ENCODE data around the gene FAM111B. TPM values are rescaled to one million over a fixed set of nuclear protein-coding genes. Genes with fewer than 3 reads are reported as not detected.
A peak's percentile ranks its signal among the peaks of the same experiment; 100 is the strongest.

FAM111B gene
- total RNA-seq, 1 donor from 2014 or later: 1.4 TPM

DNA sequence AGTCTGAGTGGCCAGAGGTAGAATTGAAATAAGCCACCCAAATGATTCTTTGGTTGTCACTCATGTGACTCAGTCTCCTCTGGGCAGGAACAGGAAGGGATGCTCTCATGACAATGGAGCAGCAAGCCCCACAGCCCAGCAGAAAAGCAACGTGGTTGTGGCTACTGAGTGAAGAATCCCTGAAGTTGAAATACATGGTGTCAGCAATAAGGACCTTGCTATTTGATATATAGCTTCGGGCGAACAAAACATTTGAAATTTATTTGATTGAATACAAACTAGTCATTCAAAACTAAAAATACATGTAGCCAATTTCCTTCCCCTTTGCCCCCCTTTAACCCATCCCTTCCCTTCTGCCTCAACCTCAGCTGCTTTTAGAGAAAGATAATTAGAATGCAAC lies 50.4 kb downstream of the FAM111B start:
- DNase-seq (ENCODE audit: low spot score): no peak

DNA sequence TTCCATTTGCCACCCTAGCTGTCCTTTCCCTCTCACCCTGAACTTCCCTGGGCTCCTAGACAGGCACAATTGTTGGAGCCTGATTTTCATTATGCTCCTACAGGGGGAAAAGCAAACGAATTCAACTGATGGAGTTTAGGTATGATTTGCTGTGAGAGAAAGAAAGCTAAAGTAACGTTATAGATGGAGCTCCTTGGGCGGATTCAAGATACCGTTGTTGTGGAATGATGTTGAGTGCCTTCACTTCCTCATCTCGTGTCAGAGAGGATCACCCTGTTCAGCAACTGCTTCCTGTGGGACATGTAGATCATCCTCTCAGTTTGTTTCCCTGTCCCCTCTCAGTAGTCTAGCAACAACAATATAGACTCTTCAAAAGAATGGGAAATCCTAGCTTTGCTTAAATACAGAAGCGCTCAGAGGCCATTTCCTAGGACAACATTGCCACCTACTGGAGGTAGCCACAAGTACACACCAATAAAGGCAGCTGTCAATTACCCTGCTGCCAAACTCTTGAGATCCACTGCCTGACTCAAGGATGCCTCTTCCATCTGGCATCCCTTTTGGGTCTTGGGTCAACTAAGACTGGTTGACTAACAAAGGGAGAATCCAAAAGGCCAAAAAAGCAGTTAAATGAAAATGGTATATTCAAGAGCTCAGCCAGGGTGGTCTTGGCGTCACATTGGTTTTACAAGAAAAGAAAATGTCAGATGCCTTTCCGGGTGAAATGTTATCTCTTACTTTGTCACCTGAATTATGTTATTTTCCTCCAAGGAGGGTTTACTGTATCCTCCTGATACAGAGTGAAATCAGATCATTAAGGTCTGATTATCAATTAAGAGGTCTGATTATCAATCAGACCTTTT lies 51.4 kb downstream of the FAM111B start:
- peak; percentile 61 for DNase-seq (ENCODE audit: low spot score)

DNA sequence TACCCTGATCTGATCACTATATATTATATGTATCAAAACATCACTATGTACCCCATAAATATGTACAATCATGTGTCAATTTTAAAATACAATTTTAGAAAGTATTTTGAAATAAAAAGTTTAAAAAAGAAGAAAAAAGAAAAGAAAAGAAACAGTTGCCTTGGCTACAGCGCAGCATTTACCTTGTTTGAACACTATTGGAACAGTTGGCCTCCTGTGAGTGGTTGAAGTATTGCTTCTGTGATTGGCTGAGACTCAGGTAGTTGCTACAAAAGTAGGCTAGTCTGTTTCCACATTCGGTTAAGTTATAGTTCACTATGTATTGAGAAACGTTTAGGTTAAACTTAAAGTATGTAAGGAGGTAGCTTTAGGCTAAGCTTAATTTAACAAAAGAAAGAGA lies 57.0 kb downstream of the FAM111B start:
- no peak for DNase-seq (ENCODE audit: low spot score)

DNA sequence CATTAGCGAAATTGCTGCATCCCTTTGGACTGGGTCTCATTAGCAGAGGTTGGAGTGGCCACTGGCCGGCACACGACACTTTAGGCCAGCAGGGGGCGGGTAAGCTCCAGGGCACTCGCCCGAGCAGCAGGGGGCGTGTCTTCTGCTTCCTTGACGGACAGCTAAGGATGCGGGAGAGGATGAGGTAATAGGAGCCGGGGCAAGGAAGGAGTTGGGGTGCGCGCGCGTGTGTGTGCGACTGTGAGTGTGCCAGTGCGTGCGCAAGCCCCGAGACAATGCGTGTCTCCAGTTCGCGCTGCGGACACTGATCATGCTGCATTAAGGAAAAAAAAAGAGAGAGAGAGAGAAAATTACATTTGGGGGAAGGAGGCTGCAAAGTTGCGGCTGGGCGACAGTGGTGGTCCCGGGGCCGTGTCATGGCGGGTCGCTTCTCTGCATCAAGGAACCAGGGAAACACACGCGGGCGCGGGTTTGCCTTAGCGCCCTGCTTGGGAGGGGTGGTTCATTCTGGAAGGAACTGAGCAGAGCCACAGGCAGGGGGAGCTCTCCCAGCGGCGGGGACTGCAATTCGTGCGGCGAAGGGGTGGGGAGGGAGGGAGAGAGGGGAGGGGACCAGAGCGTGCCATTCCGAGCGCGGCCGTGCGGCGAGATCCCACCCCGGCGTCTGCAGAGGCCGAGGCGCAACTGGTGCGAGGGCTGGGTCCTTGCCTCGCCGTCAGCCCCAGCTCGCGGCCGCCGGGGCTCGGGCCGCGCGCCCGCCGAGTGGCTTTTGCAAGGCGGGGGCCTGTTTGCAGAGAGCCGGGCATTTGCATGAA lies 64.7 kb downstream of the FAM111B start, which contains the start of gene DTX4:
Gene DTX4, plus strand, starts transcription at position 625 of the 815 bp plus-strand sequence. CDS start 464 bp downstream, outside the sequence.
- DNase-seq (ENCODE audit: low spot score): peak; percentile 95

DNA sequence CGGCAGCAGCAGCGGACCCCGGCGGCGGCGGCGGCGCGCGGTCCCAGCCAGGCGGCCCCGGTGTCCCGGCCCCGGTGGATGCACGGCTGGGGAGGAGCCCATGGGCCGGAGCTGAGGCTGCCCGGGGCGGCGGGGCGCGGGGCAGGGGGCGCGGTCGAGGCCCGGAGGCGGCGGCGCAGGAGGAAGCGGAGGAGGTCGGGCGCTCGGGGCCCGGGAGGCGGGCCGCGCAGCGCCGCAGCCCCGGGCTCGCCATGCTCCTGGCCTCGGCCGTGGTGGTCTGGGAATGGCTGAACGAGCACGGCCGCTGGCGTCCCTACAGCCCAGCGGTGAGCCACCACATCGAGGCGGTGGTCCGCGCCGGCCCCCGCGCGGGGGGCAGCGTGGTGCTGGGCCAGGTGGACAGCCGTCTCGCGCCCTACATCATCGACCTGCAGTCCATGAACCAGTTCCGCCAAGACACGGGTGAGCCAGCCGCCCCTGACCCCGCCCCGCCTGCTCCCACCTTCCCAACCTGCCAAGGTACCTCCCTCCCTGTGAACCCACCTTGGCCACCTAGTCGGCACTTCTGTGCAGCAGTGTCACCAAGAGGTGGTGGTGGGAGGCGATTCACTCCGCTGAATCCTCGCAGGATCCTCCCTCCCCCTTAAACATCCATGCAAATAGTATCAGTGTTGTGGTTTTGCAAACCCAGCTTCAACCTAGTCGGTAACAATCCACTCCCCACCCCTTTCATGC lies 65.5 kb downstream of the FAM111B start:
- DNase-seq (ENCODE audit: low spot score): peak; percentile 32

DNA sequence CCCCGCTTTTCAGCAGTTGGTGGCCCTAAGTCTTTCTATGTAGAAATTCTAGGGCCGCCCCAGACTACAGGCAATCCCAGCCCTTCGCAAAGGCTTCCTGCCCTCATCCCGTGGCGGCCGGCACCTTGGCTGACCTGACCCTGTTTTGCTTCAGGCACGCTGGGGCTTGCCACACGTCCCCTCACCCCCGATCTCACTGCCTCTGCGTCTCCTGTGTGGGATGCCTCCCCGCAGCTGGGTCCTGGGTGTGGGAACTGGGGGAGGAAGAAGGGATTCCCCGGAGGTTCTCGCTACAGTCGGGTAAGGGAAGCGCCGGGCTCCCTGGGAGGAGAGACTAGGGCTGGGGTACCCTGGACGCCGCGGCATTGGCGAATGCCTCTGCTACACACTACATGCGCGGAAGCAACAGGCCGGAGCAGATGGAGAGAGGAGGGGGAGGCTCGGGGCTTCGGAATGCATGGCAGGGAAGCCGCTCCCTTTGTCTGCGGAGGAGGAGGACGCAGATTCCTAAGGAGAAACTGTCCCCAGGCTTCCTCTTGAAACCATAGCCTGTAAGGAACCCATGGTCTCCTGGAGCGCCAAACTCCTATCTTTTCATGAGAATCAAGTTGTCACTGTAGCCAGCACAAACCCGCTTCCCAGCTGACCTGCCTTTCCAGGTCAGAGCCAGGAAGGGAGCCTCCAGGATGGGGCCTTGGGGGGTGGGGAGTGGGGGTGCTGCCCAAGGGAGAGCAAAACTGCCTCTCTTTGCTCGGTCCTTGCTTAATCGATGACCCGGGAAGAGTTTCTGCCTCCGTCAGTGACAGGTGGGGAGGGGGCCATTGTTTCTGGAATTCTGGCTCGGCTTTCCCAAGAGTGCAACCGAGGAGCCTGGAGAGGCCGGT lies 66.3 kb downstream of the FAM111B start:
- DNase-seq (ENCODE audit: low spot score): no peak

DNA sequence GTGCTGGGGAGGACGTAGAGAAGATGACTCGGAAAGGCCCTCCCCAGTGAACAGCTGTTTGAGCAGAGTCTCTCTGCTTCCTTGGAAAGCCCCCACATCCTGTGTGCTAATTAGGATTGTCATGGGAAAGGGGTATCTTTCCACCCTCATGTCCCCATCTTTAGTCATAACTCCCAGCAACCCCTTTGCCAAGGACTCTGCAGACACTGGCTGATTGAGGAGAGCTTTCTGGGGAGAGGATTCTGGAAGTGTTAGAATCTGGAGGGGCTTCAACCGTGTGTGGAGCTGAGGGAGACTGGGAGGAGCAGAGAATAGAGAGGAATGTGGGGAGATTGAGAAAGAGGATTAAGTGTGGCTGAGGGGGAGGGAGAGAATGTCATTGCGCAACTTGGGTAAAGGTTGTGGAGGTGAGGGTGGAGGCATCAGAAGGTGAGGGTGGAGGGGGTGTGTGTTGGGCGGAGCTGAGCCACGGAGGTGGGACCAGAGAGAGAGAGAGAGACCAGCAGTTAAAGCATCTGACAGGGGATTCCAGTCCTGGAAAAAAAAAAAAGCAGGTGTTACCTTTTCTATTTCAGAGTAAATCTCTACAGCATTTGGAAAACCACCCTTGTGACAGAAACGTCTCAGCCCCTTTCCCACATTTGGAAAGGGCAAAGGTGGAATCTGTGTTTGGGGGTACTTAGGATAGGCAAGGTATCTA lies 67.1 kb downstream of the FAM111B start:
- DNase-seq (ENCODE audit: low spot score): peak; percentile 82

DNA sequence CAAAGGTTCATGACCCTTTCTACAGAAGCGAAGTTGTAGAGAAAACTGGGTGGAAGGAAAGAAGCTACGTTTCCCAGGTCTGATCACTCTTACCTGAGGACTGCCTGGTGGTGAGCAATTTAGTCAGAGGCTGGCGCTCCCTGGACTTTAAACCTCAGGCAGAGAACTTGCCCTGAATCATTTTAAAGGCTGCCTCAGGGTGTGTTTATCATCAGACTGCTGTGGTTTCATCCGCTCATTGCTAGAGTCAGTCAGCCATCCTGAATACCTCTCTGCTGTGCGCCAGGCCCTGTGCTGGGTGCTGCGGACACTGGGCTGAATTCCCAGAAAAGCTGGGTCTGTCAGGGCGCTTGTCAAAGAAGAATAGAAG lies 67.6 kb downstream of the FAM111B start:
- DNase-seq (ENCODE audit: low spot score): peak; percentile 61

DNA sequence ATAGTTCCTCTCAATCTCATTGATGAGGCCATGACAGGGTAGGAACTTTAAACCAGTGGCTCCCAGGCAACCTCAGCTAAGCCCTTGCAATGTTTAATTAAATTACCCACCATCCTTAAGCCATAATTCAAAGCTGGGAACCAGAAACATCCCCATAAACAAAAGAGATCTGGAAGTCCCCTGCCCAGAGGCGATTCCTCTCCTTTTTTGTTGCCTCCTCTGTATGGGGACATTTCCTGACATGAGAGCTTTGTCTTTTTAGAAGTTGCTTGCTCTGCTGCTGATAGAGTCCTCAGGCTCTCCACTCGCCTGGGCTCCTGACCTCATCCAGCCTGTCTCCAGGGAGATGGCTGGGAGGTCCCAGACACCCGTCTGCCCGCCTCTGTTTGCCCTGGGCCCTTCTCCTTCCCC lies 68.1 kb downstream of the FAM111B start:
- DNase-seq (ENCODE audit: low spot score): no peak

DNA sequence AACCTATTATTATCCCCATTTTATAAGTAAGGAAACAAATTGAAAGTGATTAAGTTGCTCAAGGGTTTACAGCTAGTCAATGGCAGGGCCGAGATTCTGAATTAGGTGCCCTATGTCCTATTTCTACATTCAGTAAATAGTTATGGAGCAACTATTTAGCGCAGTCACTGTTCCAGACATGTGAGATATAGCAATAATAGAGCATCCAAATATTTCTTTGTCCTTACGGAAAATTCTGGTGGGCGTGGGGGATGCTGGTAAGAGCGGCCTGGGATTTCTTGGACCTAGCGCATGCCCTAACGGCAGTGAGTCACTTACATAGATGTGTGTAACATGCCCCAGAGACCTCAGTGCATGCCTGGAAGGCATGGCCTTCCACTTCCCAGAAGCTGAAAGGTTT lies 69.3 kb downstream of the FAM111B start:
- no peak for DNase-seq (ENCODE audit: low spot score)

Other genes starting within 250 kb of the FAM111B start
- 3.6 TPM for gene GLYATL1, start 167.7 kb upstream of the FAM111B start, total RNA-seq
- gene GLYATL1B, start 20.9 kb upstream of the FAM111B start, total RNA-seq: not detected
- 41.0 TPM for gene FAM111A, start 35.6 kb downstream of the FAM111B start, total RNA-seq
- 63.6 TPM for gene DTX4, start 64.9 kb downstream of the FAM111B start, total RNA-seq
- 13.5 TPM for gene MPEG1, start 105.7 kb downstream of the FAM111B start, total RNA-seq

Data from mucosa of gallbladder (tissue), 1 donor.